ENCODE results near the gene PTGES2.

DNA sequence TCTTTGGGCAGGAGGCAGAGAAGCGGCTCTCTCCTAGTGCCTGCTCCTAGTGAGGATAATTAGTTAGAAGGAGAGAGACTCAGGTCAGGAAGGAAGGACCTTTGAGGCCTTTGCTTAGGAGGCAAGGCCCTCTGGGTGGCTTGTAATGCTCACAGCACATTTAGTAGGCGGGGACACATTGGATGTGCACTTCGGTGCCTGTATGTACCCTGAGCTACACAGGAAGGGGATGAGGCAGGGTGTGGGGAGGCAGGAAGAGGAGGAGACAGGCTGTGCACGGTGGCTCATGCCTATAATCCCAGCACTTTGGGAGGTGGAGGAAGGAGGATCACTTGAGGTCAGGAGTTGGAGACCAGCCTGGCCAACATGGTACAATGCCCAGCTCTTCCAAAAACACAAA is 14.5 kb upstream of the PTGES2 start:
- TF ChIP-seq POLR2A (IDR thresholded peaks at IDR 0.05; ENCODE audit: low read depth, low read length): no peak
- no peak for TF ChIP-seq POU2F2 (IDR thresholded peaks at IDR 0.05; ENCODE audit: low read depth, low read length)
- TF ChIP-seq POLR2AphosphoS5 (IDR thresholded peaks at IDR 0.05; ENCODE audit: low read depth, low read length): no peak
